ENCODE data around the gene ABHD4. TPM values are rescaled to one million over a fixed set of nuclear protein-coding genes. Genes with fewer than 3 reads are reported as not detected.

The ABHD4 gene
- polyA plus RNA-seq, 2 of the 4 experiments (the other 2 are of a cell fraction) = 58.3 to 70.7 TPM

DNA sequence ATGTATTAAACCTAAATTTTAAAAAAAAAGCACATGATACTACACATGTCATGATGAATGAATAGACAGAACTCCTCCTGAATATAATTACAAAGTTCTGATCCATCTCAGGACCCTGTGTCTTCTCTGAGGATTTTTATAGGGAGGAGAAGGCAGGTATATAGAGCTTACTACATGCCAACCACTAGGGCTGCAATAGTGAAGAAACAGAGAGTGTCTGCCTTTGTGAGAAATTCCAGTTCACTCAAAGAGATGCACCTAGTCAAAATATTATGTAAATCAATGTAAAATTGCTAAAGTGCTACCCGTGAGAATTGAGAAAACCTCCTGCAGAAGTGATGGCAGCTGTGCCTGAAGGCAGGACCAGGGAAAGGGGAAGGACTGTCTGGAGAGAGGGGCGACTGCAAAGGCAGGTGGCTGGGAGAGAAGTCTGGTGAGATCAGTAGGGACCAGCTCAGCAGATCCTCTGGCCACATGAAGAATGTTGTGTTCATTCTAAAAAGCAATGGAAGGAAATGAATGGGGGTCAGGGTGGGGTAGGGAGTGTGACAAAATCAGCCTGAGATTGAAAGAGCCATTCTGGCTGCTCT, 15.1 kb downstream of the ABHD4 start:
- CTCF ChIA-PET = interaction anchor here (0.7 to 4.6 kb wide), 8 partner anchors 13 to 90 kb away, joined by 3 to 51 read pairs (median 4); partner anchors contain the start of gene ABHD4
- H3K4me2 ChIP-seq = peak overlapping the region; percentile 54
- TF ChIP-seq ESRRA (IDR thresholded peaks at IDR 0.05; ENCODE audit: borderline replicate concordance, low read length) (no peak), TFCP2L1 (CRISPR knock-in tag; IDR thresholded peaks at IDR 0.05) (no peak), TP53 (CRISPR knock-in tag; IDR thresholded peaks at IDR 0.05) (0 out of 2 replicates have a peak, but pooled peaks have one; percentile 32), NFE2L2 (conservative IDR thresholded peaks at IDR 0.05; ENCODE audit: low read length) (no peak), FOSB (CRISPR knock-in tag; IDR thresholded peaks at IDR 0.05) (no peak), HDAC2 (IDR thresholded peaks at IDR 0.05) (no peak)
- TF ChIP-seq, protein P1, sequence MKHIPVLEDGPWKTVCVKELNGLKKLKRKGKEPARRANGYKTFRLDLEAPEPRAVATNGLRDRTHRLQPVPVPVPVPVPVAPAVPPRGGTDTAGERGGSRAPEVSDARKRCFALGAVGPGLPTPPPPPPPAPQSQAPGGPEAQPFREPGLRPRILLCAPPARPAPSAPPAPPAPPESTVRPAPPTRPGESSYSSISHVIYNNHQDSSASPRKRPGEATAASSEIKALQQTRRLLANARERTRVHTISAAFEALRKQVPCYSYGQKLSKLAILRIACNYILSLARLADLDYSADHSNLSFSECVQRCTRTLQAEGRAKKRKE (CRISPR knock-in tag; IDR thresholded peaks at IDR 0.05; ENCODE audit: low read depth) = peak; percentile 26; the same call in 1 of the 2 replicates
- 65% methylated on average over 2 of the region's 2 CpGs for WGBS (ENCODE audit: missing lambda C conversion rate)
- peak overlapping the region; percentile 71 to 89 for H3K27ac ChIP-seq
- no peak overlapping the region for H3K4me3 ChIP-seq
- peaks cover 31% of the 10 kb centered on the region for H3K4me1 ChIP-seq
- FAIRE-seq = no peak
- POLR2A ChIA-PET = interaction anchor here (0.6 to 3.7 kb wide), 5 partner anchors 14 to 440 kb away, joined by 3 to 16 read pairs (median 6); partner anchors contain the start of genes ABHD4 and DAD1
- H3K9me3 ChIP-seq = no peaks in the 10 kb centered on the region
- DNase-seq (ENCODE audit: low read depth in 1 of 2, low spot score in 1 of 2) = no peak
- peak; percentile 50 to 53; a peak in 5 of 6 replicates for ATAC-seq

GRCh38 chr14:22613736-22614239, 15.7 kb downstream of the ABHD4 start:
- FAIRE-seq = no peak
- no peaks in the 10 kb centered on the region for H3K9me3 ChIP-seq
- TF ChIP-seq HDAC2 (IDR thresholded peaks at IDR 0.05) (no peak), SMC3 (IDR thresholded peaks at IDR 0.05) (no peak), GATA3 (IDR thresholded peaks at IDR 0.05; ENCODE audit: borderline replicate concordance) (no peak), CEBPB (IDR thresholded peaks at IDR 0.05) (no peak), HOXB13 (CRISPR knock-in tag; IDR thresholded peaks at IDR 0.05; ENCODE audit: low read depth) (no peak), CBX2 (IDR thresholded peaks at IDR 0.05; ENCODE audit: borderline replicate concordance, low read depth) (no peak), REST (IDR thresholded peaks at IDR 0.05) (no peak), MAX (IDR thresholded peaks at IDR 0.05) (no peak), MYC (IDR thresholded peaks at IDR 0.05; ENCODE audit: borderline replicate concordance, low read length) (no peak), HOXA7 (CRISPR knock-in tag; IDR thresholded peaks at IDR 0.05) (no peak), EHMT2 (IDR thresholded peaks at IDR 0.05; ENCODE audit: low read depth) (no peak), TFCP2L1 (CRISPR knock-in tag; IDR thresholded peaks at IDR 0.05) (no peak), TP53 (CRISPR knock-in tag; IDR thresholded peaks at IDR 0.05) (no peak), CTCF (IDR thresholded peaks at IDR 0.05) (no peak), ZFP36 (IDR thresholded peaks at IDR 0.05; ENCODE audit: borderline replicate concordance, partially characterized antibody) (no peak), MAZ (IDR thresholded peaks at IDR 0.05; ENCODE audit: borderline replicate concordance, low read depth, low read length) (no peak)
- TF ChIP-seq, protein P1 (CRISPR knock-in tag; IDR thresholded peaks at IDR 0.05; ENCODE audit: low read depth) = no peak
- no peak for DNase-seq (ENCODE audit: low read depth in 1 of 2, low spot score in 1 of 2)
- H3K27ac ChIP-seq = peak overlapping the region; percentile 71 to 89
- ATAC-seq = peak; percentile 1 to 8; a peak in 2 of 6 replicates
- ChIA-PET CTCF (interaction anchor here (0.7 to 4.6 kb wide), 8 partner anchors 14 to 89 kb away, joined by 3 to 51 read pairs (median 4); partner anchors contain the start of gene ABHD4), POLR2A (interaction anchor here (0.6 to 3.7 kb wide), 4 partner anchors 15 to 103 kb away, joined by 3 to 16 read pairs (median 10); partner anchors contain the start of genes ABHD4 and DAD1)
- H3K4me3 ChIP-seq = no peak overlapping the region
- H3K4me1 ChIP-seq = peaks cover 31% of the 10 kb centered on the region
- H3K4me2 ChIP-seq = peak overlapping the region; percentile 54
- WGBS (ENCODE audit: missing lambda C conversion rate) = 18% methylated on average over 3 of the region's 3 CpGs

Data from A549 (cell line).